KOPT-K1 (cell line): ENCODE measurements around the gene IL36G.

Source experiments
- H3K27ac ChIP-seq: fragments of 200-600 bp; sonication (generic); 2 replicates; pipeline ENCODE4 v1.5.1; 2016; ENCODE audit warnings: antibody characterized with exemption, mild to moderate bottlenecking, low read depth, low read length; ENCODE audit not compliant: poor library complexity, severe bottlenecking
- H3K36me3 ChIP-seq: fragments of 200-600 bp; sonication (generic); 2 replicates; pipeline ENCODE4 v1.5.1; 2017; ENCODE audit warnings: antibody characterized with exemption, mild to moderate bottlenecking, low read length, moderate library complexity; ENCODE audit not compliant: insufficient read depth
- H3K9me3 ChIP-seq: fragments of 200-600 bp; sonication (generic); 2 replicates; pipeline ENCODE4 v1.5.1; 2017; ENCODE audit warnings: antibody characterized with exemption, low read length, mild to moderate bottlenecking; ENCODE audit not compliant: insufficient read depth, poor library complexity, severe bottlenecking

IL36G gene

GRCh38 chr2:112958428-112959108, 19.2 kb upstream of the IL36G start:
- H3K36me3 ChIP-seq: no peaks in the 10 kb centered on the region
- no peaks in the 10 kb centered on the region for H3K9me3 ChIP-seq
- no peak overlapping the region for H3K27ac ChIP-seq

- no peaks in the 10 kb centered on the region for H3K9me3 ChIP-seq
- H3K27ac ChIP-seq: no peak overlapping the region
- H3K36me3 ChIP-seq: no peaks in the 10 kb centered on the region
These were observed 18.5 kb upstream of the IL36G start for GRCh38 chr2:112959109-112959812.

- Histone ChIP-seq H3K36me3 (no peaks in the 10 kb centered on the region), H3K9me3 (no peaks in the 10 kb centered on the region), H3K27ac (no peak overlapping the region)
These were observed 17.5 kb upstream of the IL36G start for GRCh38 chr2:112960230-112960825.

- Histone ChIP-seq H3K27ac (no peak overlapping the region), H3K36me3 (no peaks in the 10 kb centered on the region), H3K9me3 (no peaks in the 10 kb centered on the region)
These were observed 15.3 kb upstream of the IL36G start for GRCh38 chr2:112962308-112963175.

GRCh38 chr2:112967023-112967422, 10.8 kb upstream of the IL36G start:
- H3K9me3 ChIP-seq: no peaks in the 10 kb centered on the region

GRCh38 chr2:112972423-112973086, 5.3 kb upstream of the IL36G start:
- Histone ChIP-seq H3K27ac (no peak overlapping the region), H3K36me3 (no peaks in the 10 kb centered on the region), H3K9me3 (no peaks in the 10 kb centered on the region)

More at GRCh38 chr2:112967023-112967422, 10.8 kb upstream of the IL36G start:
- H3K36me3 ChIP-seq: no peaks in the 10 kb centered on the region
- no peak overlapping the region for H3K27ac ChIP-seq

- Histone ChIP-seq H3K36me3 (no peaks in the 10 kb centered on the region), H3K9me3 (no peaks in the 10 kb centered on the region)
These were observed 4.7 kb upstream of the IL36G start for GRCh38 chr2:112973156-112973555.

GRCh38 chr2:112979731-112980130, 1.9 kb downstream of the IL36G start:
- no peak overlapping the region for H3K27ac ChIP-seq
- H3K9me3 ChIP-seq: no peaks in the 10 kb centered on the region
- H3K36me3 ChIP-seq: no peaks in the 10 kb centered on the region

More at GRCh38 chr2:112973156-112973555, 4.7 kb upstream of the IL36G start:
- H3K27ac ChIP-seq: no peak overlapping the region

- Histone ChIP-seq H3K9me3 (no peaks in the 10 kb centered on the region), H3K27ac (no peak overlapping the region), H3K36me3 (no peaks in the 10 kb centered on the region)
These were observed 2.7 kb downstream of the IL36G start for GRCh38 chr2:112980537-112980936.

- H3K9me3 ChIP-seq: peaks cover 21% of the 10 kb centered on the region
- no peaks in the 10 kb centered on the region for H3K36me3 ChIP-seq
- H3K27ac ChIP-seq: no peak overlapping the region
These were observed 7.3 kb downstream of the IL36G start for GRCh38 chr2:112985090-112985489.

- Histone ChIP-seq H3K9me3 (peaks cover 28% of the 10 kb centered on the region), H3K27ac (no peak overlapping the region), H3K36me3 (no peaks in the 10 kb centered on the region)
These were observed 11.8 kb downstream of the IL36G start for GRCh38 chr2:112989611-112990010.

GRCh38 chr2:112993831-112994230, 16.0 kb downstream of the IL36G start:
- peaks cover 19% of the 10 kb centered on the region for H3K9me3 ChIP-seq
- no peaks in the 10 kb centered on the region for H3K36me3 ChIP-seq
- no peak overlapping the region for H3K27ac ChIP-seq

- no peaks in the 10 kb centered on the region for H3K36me3 ChIP-seq
- no peak overlapping the region for H3K27ac ChIP-seq
- peaks cover 14% of the 10 kb centered on the region for H3K9me3 ChIP-seq
These were observed 16.8 kb downstream of the IL36G start for GRCh38 chr2:112994648-112995047.

GRCh38 chr2:112995346-112995920, 17.6 kb downstream of the IL36G start:
- Histone ChIP-seq H3K27ac (no peak overlapping the region), H3K36me3 (no peaks in the 10 kb centered on the region)

More at GRCh38 chr2:112995346-112995920, 17.6 kb downstream of the IL36G start:
- H3K9me3 ChIP-seq: peaks cover 17% of the 10 kb centered on the region
